GM23248 (cell line): ENCODE data around the gene CEBPA. TPM values are rescaled to one million over a fixed set of nuclear protein-coding genes. Genes with fewer than 3 reads are reported as not detected.

Experiments used
- DNase-seq: peaks from one replicate; pipeline ENCODE4 v3.0.0-alpha.2; 2015
- H2AFZ ChIP-seq: fragments of 200-600 bp; sonication (generic); 2 replicates; pipeline ENCODE4 v1.6.1; 2016; ENCODE audit warnings: antibody characterized with exemption
- H3F3A ChIP-seq: fragments of 200-600 bp; sonication (generic); 2 replicates; pipeline ENCODE4 v1.6.1; 2016; ENCODE audit warnings: mild to moderate bottlenecking, antibody characterized with exemption, mixed run types; ENCODE audit not compliant: insufficient read depth
- H3K27ac ChIP-seq: fragments of 200-600 bp; sonication (generic); 2 replicates; pipeline ENCODE4 v1.5.1; 2016; ENCODE audit warnings: mild to moderate bottlenecking
- H3K27me3 ChIP-seq: fragments of 200-600 bp; sonication (generic); replicated peaks from 2 replicates; pipeline ENCODE4 v1.6.1; 2016; ENCODE audit warnings: mild to moderate bottlenecking; ENCODE audit not compliant: insufficient read depth
- H3K36me3 ChIP-seq: fragments of 200-600 bp; sonication (generic); 2 replicates; pipeline ENCODE4 v1.6.1; 2016; ENCODE audit warnings: low read depth, mild to moderate bottlenecking
- H3K4me1 ChIP-seq: fragments of 200-600 bp; sonication (generic); 2 replicates; pipeline ENCODE4 v1.6.1; 2016; ENCODE audit warnings: mild to moderate bottlenecking; ENCODE audit not compliant: insufficient read depth
- H3K4me2 ChIP-seq: fragments of 200-600 bp; sonication (generic); one replicate; pipeline ENCODE4 v1.6.1; 2016; ENCODE audit warnings: mild to moderate bottlenecking; ENCODE audit not compliant: unreplicated experiment
- H3K4me3 ChIP-seq: fragments of 200-600 bp; sonication (generic); 2 replicates; pipeline ENCODE4 v1.5.1; 2016; ENCODE audit warnings: mild to moderate bottlenecking
- H3K79me2 ChIP-seq: fragments of 200-600 bp; sonication (generic); 2 replicates; pipeline ENCODE4 v1.6.1; 2016; ENCODE audit warnings: mild to moderate bottlenecking; ENCODE audit not compliant: insufficient read depth
- H3K9ac ChIP-seq: fragments of 200-600 bp; sonication (generic); 2 replicates; pipeline ENCODE4 v1.6.1; 2016; ENCODE audit warnings: mild to moderate bottlenecking
- H3K9me2 ChIP-seq: fragments of 200-600 bp; sonication (generic); 2 replicates; pipeline ENCODE4 v1.6.1; 2016; ENCODE audit warnings: mixed run types, mild to moderate bottlenecking, moderate library complexity; ENCODE audit not compliant: insufficient read depth
- H3K9me3 ChIP-seq: fragments of 200-600 bp; sonication (generic); one replicate; pipeline ENCODE4 v1.6.1; 2017; ENCODE audit warnings: low read depth
- H4K20me1 ChIP-seq: fragments of 200-600 bp; sonication (generic); 2 replicates; pipeline ENCODE4 v1.6.0; 2016; ENCODE audit not compliant: insufficient read depth
- EZH2 ChIP-seq: fragments of 200-600 bp; sonication (generic); IDR thresholded peaks from 2 replicates; pipeline ENCODE4 v1.6.1; 2018; ENCODE audit warnings: antibody characterized with exemption, mild to moderate bottlenecking; ENCODE audit not compliant: insufficient read depth, poor library complexity, severe bottlenecking
- EZH2phosphoT487 ChIP-seq: fragments of 200-600 bp; sonication (generic); IDR thresholded peaks from 2 replicates; pipeline ENCODE4 v1.6.1; 2018; ENCODE audit warnings: antibody characterized with exemption, moderate library complexity, mild to moderate bottlenecking, low read depth; ENCODE audit not compliant: insufficient read depth
- WGBS, 2 experiments: methylation state at CpG; one replicate each; pipeline ENCODE4 v1.1.6; 2015 to 2017; ENCODE audit warnings: low lambda C conversion rate in 2 of 2, low coverage in 1 of 2; ENCODE audit errors: missing lambda C conversion rate in 2 of 2; 5-methylcytosine and 5-hydroxymethylcytosine counted together
- in situ Hi-C: fragments of 300-500 bp; cut with MboI; formaldehyde crosslinking; loops from 2 replicates; pipeline ENCODE4 v1.15.0; 2020
- polyA plus RNA-seq: library from polyadenylated mRNA; unstranded; fragments of >200 nt; fragmentation: Nextera tagmentation; extraction: Ambion mirVana; gene quantifications from 2 replicates; pipeline ENCODE4 v1.2.1, GENCODE V29; 2016
- total RNA-seq: library from RNA; depleted of rRNA; stranded (reverse); fragments of >200 nt; shearing (Covaris generic); gene quantifications from 2 replicates; pipeline ENCODE4 v1.2.3, GENCODE V29; 2014

The CEBPA gene
- total and polyA plus RNA-seq, 2 experiments from 2014 or later = 0.22 TPM; not detected in 1

DNA sequence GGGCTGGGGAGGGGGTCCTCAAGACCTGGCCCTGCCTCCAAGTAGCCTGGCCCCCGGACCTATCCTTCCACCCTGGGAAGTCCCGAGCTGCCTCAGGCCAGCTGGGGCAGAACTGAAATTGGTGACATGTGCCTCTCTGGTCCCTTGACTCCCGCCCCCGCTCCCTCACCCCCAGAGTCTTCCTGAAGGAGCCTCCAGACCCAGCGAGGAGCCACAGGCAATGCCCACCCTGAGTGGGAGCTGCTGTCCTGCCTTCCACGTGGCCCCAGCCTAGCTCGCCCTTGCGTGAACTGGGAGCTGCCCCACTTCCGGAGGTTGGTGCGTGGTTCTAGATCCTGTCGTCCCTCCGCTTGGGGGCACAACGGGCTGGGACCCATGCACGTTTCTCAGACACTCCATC lies 34.6 kb downstream of the CEBPA start:
- H3K4me2 ChIP-seq = no peak overlapping the region
- WGBS, 2 experiments = 63 to 70% methylated on average over 14 of the region's 14 CpGs
- H3K9me2 ChIP-seq = no peaks in the 10 kb centered on the region
- TF ChIP-seq EZH2 (no peak), EZH2phosphoT487 (no peak)
- no peak overlapping the region for H2AFZ ChIP-seq
- H3K27me3 ChIP-seq = 0 out of 2 replicates have a peak, but pooled peaks cover 7% of the 10 kb centered on the region
- no peak for DNase-seq
- no peaks in the 10 kb centered on the region for H3K9me3 ChIP-seq
- H3K79me2 ChIP-seq = no peaks in the 10 kb centered on the region
- no peak overlapping the region for H3K27ac ChIP-seq
- no peaks in the 10 kb centered on the region for H3K36me3 ChIP-seq
- no peaks in the 10 kb centered on the region for H3K4me1 ChIP-seq
- H3K4me3 ChIP-seq = no peak overlapping the region
- H4K20me1 ChIP-seq = no peaks in the 10 kb centered on the region
- no peak overlapping the region for H3K9ac ChIP-seq
- in situ Hi-C loops = no loop called here
- no peaks in the 10 kb centered on the region for H3F3A ChIP-seq

DNA sequence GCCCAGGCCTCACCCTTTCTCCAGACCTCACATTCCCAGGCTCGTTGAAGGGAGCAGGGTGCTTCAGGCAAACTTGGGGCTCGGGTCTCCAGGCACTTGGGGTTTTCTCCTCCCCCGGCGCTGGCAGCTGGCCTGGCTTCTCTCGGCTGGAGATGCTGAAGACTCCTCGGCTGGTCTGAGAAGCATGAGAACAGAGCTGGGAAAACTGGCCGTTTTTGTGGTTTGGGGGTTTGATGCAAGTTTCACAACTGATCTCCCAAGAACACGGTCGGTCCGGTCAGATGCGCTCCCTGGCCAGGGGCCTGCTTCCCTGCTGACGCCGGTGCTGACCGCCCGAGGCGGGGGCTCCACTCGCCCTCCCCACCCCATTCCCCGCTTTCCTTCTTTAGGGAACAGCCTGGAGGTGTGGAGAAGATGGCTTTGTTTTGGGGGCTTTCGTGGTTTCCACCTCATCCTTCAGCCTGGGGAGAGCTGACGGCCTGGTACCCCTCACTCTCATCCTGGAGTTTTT lies 35.3 kb downstream of the CEBPA start:
- Histone ChIP-seq H3K79me2 (no peaks in the 10 kb centered on the region), H3K9me2 (no peaks in the 10 kb centered on the region), H2AFZ (no peak overlapping the region), H3K9ac (no peak overlapping the region), H3K4me3 (no peak overlapping the region), H3K4me2 (no peak overlapping the region), H3F3A (no peaks in the 10 kb centered on the region), H3K9me3 (no peaks in the 10 kb centered on the region), H3K27ac (no peak overlapping the region), H3K36me3 (no peaks in the 10 kb centered on the region), H4K20me1 (no peaks in the 10 kb centered on the region), H3K4me1 (no peaks in the 10 kb centered on the region), H3K27me3 (0 out of 2 replicates have a peak, but pooled peaks cover 7% of the 10 kb centered on the region)
- in situ Hi-C loops = no loop called here
- TF ChIP-seq EZH2phosphoT487 (no peak), EZH2 (no peak)
- WGBS, 2 experiments = 70 to 75% methylated on average over 15 to 20 of the region's 20 CpGs
- DNase-seq = no peak

- Histone ChIP-seq H3K27me3 (0 out of 2 replicates have a peak, but pooled peaks cover 7% of the 10 kb centered on the region), H3K36me3 (no peaks in the 10 kb centered on the region), H3K27ac (no peak overlapping the region), H3K9me3 (no peaks in the 10 kb centered on the region), H3K9ac (no peak overlapping the region), H3K79me2 (no peaks in the 10 kb centered on the region), H4K20me1 (no peaks in the 10 kb centered on the region), H3K4me3 (no peak overlapping the region), H3F3A (no peaks in the 10 kb centered on the region), H3K9me2 (no peaks in the 10 kb centered on the region), H2AFZ (no peak overlapping the region), H3K4me2 (no peak overlapping the region), H3K4me1 (no peaks in the 10 kb centered on the region)
- no peak for DNase-seq
- in situ Hi-C loops = no loop called here
- WGBS, 2 experiments = 70 to 73% methylated on average over 13 to 14 of the region's 14 CpGs
- TF ChIP-seq EZH2phosphoT487 (no peak), EZH2 (no peak)
Measured at GRCh38 chr19:33264881-33265445, 37.4 kb downstream of the CEBPA start.

DNA sequence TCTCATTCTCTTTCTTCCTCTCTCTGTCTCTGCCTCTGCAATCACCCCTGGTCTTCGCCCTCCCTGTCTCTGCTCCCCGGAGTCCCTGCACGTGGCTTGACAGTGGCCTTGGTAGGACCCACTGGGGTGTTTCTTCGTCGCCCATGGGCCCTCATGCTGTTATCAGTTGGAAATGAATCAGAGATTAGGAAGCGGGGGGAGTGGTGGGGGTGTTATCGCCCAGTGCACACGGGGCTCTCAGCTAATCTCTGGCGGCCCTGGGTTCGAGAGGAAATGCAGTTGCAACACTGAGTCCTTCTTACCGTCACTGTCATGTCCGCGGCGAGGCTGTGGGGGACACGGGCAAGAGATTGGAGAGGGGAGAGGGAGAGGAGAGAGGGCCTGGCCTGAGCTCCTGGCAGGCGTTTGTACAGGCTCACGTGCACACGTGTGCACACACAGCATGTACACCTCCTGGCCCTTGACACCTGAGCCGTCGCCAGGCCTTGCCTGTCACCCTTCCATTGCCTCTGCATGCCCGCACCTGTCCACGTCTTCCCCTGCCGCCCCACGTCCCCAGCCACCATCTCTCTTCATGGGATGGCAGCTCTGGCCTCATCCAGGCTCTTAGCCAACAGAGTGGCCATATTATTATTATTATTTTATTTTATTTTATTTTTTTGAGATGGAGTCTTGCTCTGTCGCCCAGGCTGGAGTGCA lies 38.9 kb downstream of the CEBPA start:
- Histone ChIP-seq H3K4me1 (no peaks in the 10 kb centered on the region), H3K27ac (no peak overlapping the region), H3K9ac (no peak overlapping the region), H3K4me2 (no peak overlapping the region), H3K9me2 (no peaks in the 10 kb centered on the region), H3K36me3 (no peaks in the 10 kb centered on the region), H3K27me3 (0 out of 2 replicates have a peak, but pooled peaks cover 9% of the 10 kb centered on the region), H2AFZ (no peak overlapping the region), H3F3A (no peaks in the 10 kb centered on the region), H3K4me3 (no peak overlapping the region), H3K9me3 (no peaks in the 10 kb centered on the region), H4K20me1 (no peaks in the 10 kb centered on the region), H3K79me2 (no peaks in the 10 kb centered on the region)
- DNase-seq = no peak
- WGBS, 2 experiments = 74 to 76% methylated on average over 24 to 25 of the region's 25 CpGs
- TF ChIP-seq EZH2 = no peak
- no peak for TF ChIP-seq EZH2phosphoT487
- in situ Hi-C loops = no loop called here
